Measurements from ENCODE around the gene SCN5A. TPM values are rescaled to one million over a fixed set of nuclear protein-coding genes. Genes with fewer than 3 reads are reported as not detected.
"Not testable (repeated sequence)": the region's sequence is repeated elsewhere in the genome, so short reads cannot be mapped to it uniquely, and the experiment has no call there.

The SCN5A gene
- total RNA-seq, 3 donors from 2014 or later: not detected

DNA sequence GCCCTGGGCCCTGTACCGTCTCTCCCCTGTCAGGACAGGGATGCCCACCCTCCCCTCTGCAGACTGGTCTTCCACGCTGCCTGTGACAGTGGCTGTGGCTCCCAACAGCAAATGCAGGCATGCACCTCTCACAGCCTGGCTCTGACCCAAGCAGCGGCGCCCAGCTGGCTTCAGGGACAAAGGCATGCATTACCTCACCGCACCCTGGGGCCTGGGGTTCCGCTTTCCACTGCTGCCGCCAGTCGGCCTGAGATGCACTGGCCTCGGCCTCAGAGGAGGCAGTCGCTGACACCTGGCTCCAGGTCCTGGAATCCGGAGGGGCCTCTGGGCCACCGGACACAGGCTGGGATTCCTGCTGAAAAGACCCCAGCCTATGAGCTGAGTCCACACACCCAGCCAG lies 70.3 kb downstream of the SCN5A start:
- no peak overlapping the region for H3K4me3 Mint-ChIP-seq
- DNase-seq (no peak), ATAC-seq (no peak)
- H3K4me1 Mint-ChIP-seq (ENCODE audit: low read depth): no peaks in the 10 kb centered on the region
- H3K9me3 Mint-ChIP-seq: no peaks in the 10 kb centered on the region
- peaks cover 2% of the 10 kb centered on the region for H3K27me3 Mint-ChIP-seq (ENCODE audit: low read depth)
- no peaks in the 10 kb centered on the region for H3K36me3 Mint-ChIP-seq (ENCODE audit: insufficient read depth)

DNA sequence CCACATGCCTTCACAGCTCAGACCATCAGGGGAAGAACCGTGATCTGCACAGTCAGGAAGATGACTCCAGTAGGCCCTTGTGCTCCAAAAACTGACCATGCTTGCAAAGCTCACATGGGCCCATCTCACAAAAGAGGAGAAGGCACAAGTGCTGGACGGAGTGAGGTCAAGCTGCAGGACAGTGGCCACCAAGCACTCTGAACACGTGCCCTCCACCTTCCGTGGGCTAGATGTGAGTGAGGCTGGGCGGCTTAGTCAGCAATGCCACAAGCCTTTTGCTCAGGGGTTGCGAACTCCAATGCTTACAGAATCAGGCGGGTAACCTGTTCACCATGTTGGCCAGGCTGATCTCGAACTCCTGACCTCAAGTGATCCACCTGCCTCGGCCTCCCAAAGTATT lies 70.9 kb downstream of the SCN5A start:
- Mint-ChIP-seq H3K9me3 (no peaks in the 10 kb centered on the region), H3K4me1 (ENCODE audit: low read depth) (no peaks in the 10 kb centered on the region), H3K4me3 (no peak overlapping the region), H3K27me3 (ENCODE audit: low read depth) (peaks cover 2% of the 10 kb centered on the region), H3K36me3 (ENCODE audit: insufficient read depth) (no peaks in the 10 kb centered on the region)
- DNase-seq: no peak
- ATAC-seq: no peak

DNA sequence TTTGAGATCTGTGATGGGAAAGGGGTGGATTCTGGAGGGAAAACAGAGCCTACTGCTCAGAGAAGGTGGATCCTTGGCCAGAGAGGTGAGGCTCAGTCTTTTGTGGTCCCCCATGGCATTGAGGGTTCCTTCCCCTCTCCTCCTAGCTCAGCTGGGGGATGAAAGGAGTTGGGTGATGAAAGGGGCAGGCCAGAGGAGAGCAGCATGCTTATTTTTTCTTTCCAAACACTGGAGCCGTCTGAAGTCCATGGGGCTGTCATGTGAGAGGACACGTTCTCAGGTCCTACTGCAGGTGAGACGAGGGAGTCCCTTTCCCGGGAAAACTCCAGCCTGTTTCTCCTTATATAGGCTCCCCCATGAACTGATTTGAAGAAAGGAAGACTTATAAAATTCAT lies 71.4 kb downstream of the SCN5A start:
- H3K27me3 Mint-ChIP-seq (ENCODE audit: low read depth): peaks cover 2% of the 10 kb centered on the region
- DNase-seq: no peak
- ATAC-seq: no peak
- H3K9me3 Mint-ChIP-seq: no peaks in the 10 kb centered on the region
- H3K4me3 Mint-ChIP-seq: no peak overlapping the region
- no peaks in the 10 kb centered on the region for H3K36me3 Mint-ChIP-seq (ENCODE audit: insufficient read depth)
- H3K4me1 Mint-ChIP-seq (ENCODE audit: low read depth): no peaks in the 10 kb centered on the region

DNA sequence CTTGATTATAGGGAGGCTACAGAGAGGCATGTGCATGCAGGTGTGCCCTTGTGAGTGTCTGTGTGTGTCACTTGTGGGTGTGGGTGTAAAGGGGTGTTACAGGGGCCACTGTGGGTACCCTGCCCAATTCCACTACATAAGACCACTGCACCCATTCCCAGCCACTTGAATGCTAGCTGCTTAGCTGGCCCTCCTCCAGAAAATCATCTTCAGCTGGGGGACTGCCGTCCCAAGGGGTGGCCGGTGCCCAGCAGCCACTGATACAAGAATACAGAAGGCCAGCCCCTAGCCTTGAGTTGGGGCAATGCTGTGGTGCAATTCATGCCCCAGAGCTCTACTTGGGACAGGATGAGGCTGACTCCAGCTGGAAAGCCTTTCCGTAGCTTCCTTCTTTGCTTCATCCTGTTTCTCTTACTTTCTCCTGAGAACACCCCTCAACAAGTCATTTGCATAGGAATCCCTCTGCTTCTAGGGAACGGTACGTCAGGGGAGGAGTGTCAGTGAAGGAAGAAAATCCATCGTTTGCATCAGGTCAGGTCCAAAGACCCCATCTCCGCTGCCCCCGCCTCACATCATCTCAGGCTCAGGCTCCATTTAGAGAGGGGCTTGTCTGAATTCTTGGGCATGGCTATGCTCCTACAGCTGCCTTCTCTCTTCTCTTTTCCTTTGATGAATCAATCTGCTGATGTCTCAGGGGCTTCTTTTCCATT lies 72.0 kb downstream of the SCN5A start:
- DNase-seq (no peak), ATAC-seq (no peak)
- Mint-ChIP-seq H3K4me3 (no peak overlapping the region), H3K27me3 (ENCODE audit: low read depth) (peaks cover 2% of the 10 kb centered on the region), H3K9me3 (no peaks in the 10 kb centered on the region), H3K36me3 (ENCODE audit: insufficient read depth) (no peaks in the 10 kb centered on the region), H3K4me1 (ENCODE audit: low read depth) (no peaks in the 10 kb centered on the region)

DNA sequence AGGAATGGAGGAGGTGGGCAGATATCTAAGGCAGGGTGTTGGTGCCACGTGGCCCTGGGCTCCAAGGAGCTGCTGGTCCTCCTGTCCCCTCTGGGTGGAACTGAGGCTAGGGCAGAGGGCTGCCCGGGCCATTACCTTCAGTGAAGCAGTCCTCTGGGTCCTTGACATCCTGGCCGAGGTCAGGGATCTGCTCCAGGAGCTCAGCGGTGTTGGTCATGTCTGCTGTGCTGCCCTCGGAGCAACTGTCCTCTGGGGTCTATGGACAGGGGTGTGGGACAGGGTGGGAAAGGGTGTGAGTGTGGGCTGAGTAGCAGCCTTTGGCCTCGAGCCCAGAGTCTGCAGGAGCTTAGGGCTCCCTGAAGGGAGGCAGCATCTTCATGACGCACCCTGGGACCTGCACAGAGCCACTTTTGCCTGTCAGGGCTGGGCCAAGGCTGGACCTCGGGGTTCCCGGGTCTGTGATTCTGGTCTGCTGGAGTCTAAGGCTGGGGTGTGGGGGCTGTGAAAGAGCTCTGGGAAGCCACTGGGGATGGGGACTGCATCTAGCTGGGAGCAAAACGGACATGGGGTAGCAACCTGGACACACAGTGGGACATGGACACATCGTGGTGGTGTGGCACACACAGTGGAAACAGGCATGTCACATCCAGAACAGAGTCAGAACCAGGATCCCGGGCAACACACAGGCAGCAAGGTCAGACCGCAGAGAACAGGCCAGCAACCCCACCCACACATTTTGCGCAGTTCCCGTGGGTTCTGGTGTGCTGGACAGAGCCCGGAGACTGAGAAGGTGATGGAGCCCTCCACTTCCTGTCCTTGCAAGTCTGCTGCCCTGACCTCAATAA lies 72.7 kb downstream of the SCN5A start:
- no peaks in the 10 kb centered on the region for H3K36me3 Mint-ChIP-seq (ENCODE audit: insufficient read depth)
- H3K27me3 Mint-ChIP-seq (ENCODE audit: low read depth): peaks cover 2% of the 10 kb centered on the region
- H3K4me3 Mint-ChIP-seq: no peak overlapping the region
- no peaks in the 10 kb centered on the region for H3K4me1 Mint-ChIP-seq (ENCODE audit: low read depth)
- no peaks in the 10 kb centered on the region for H3K9me3 Mint-ChIP-seq
- ATAC-seq (no peak), DNase-seq (no peak)

DNA sequence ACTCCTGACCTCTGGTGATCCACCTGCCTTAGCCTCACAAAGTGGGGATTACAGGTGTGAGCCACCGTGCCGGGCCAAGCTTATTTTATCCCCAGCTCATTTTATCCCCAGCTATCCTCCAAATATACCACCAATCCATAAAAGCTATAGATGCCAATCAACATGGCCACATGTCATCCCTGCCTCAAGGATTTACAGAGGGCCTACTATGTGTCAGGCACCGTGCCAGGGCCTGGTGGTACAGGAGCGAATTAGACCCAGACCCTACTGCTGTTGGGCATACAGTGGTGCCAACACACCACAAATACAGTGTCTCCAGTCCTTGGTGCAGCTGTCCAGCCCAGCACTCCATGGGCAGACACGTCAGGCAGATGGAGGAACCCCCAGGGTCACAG lies 73.4 kb downstream of the SCN5A start:
- DNase-seq (no peak), ATAC-seq (no peak)
- Mint-ChIP-seq H3K4me1 (ENCODE audit: low read depth) (no peaks in the 10 kb centered on the region), H3K9me3 (no peaks in the 10 kb centered on the region), H3K4me3 (no peak overlapping the region), H3K36me3 (ENCODE audit: insufficient read depth) (no peaks in the 10 kb centered on the region), H3K27me3 (ENCODE audit: low read depth) (peaks cover 2% of the 10 kb centered on the region)

DNA sequence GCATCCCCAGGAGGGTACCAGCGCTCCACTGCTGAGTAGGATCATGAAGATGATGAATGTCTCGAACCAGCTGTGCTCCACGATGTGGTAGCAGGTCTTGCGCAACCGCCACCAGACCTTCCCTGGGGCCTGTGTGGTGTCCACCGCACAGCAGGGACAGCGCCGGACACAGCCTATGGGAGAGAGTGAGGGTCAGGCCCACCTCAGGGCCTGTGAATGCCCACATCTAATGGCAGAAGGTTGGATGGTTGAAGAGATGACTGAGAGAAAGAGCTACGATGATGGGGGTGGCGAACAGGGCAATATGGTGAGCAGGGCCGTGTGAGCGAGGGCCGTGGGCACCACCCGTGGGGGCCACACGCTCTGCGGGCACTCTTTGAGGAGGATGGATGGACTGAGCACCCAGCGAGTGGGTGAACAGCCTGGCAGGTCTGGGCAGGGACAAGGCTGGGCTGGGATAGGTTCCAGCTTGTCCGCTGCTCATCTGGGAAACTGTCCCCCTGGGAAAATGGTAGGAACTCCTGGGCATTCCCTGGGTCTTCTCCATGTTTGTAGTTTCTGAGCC lies 74.1 kb downstream of the SCN5A start:
- no peak for ATAC-seq
- peaks cover 2% of the 10 kb centered on the region for H3K27me3 Mint-ChIP-seq (ENCODE audit: low read depth)
- no peaks in the 10 kb centered on the region for H3K9me3 Mint-ChIP-seq
- H3K36me3 Mint-ChIP-seq (ENCODE audit: insufficient read depth): no peaks in the 10 kb centered on the region
- no peak for DNase-seq
- no peak overlapping the region for H3K4me3 Mint-ChIP-seq
- H3K4me1 Mint-ChIP-seq (ENCODE audit: low read depth): no peaks in the 10 kb centered on the region

DNA sequence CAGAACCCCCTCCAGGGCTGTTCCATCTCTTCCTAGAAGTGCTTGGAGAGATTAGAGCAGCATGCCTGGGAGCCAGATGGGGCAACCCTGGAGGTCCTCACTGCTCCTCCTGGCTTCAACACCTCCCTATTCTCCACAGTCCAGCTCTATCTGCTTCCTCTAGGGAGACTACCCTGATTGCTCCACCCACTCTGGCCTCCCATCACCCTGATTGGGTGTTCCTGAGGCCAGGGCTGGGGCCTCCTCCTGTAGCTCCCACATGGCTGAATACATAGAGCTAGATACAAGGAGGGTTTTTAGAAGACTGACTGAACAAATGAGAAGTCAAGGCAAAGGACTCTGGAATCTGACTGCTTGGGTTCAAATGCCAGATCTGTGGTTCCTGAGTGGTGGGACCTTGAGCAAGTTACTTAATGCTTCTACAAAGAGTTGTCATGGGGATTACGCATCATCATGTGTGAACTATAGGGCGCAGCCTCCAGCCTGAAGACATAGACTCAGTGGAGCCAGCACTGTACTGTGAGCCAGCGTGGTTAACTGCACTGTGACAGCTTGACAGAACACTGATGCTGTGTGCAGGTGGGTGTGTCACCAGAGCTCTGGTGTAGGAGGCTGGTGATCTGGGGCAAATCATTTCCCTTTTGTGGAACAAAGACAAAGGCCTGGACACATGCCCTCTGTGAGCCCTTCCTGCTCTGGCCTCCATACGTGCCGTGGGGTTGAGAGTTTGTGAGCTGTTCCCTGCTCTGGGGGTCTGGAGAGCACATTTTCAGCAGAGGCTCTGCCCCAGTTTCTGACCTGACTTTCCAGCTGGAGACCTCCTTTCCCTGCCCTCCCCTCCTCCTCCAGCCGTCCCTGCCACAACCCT lies 74.8 kb downstream of the SCN5A start:
- Mint-ChIP-seq H3K9me3 (no peaks in the 10 kb centered on the region), H3K4me1 (ENCODE audit: low read depth) (no peaks in the 10 kb centered on the region), H3K4me3 (no peak overlapping the region), H3K36me3 (ENCODE audit: insufficient read depth) (no peaks in the 10 kb centered on the region), H3K27me3 (ENCODE audit: low read depth) (peaks cover 1% of the 10 kb centered on the region)
- ATAC-seq: no peak
- DNase-seq: no peak

DNA sequence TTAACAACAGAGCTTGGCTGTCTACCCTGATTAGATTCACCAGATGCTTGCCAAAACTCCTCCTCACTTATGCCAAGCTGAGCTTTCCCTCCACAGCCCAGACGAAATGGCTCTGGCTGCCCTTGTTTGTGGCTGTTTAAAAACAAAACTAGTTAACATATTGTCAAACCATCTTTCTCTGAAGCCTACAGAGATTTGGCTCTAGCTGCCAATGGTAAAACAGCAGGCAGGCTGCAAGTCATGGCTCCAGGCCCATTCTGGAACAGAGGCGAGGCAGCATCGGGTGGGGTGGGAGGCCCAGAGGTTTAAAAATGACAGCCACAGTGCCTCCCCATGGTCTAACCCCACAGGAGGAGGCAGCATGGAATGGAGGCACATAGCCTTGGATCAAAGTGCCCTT lies 75.9 kb downstream of the SCN5A start:
- DNase-seq (no peak), ATAC-seq (no peak)
- H3K9me3 Mint-ChIP-seq: no peaks in the 10 kb centered on the region
- H3K36me3 Mint-ChIP-seq (ENCODE audit: insufficient read depth): no peaks in the 10 kb centered on the region
- H3K4me1 Mint-ChIP-seq (ENCODE audit: low read depth): no peaks in the 10 kb centered on the region
- no peak overlapping the region for H3K4me3 Mint-ChIP-seq
- H3K27me3 Mint-ChIP-seq (ENCODE audit: low read depth): no peaks in the 10 kb centered on the region

DNA sequence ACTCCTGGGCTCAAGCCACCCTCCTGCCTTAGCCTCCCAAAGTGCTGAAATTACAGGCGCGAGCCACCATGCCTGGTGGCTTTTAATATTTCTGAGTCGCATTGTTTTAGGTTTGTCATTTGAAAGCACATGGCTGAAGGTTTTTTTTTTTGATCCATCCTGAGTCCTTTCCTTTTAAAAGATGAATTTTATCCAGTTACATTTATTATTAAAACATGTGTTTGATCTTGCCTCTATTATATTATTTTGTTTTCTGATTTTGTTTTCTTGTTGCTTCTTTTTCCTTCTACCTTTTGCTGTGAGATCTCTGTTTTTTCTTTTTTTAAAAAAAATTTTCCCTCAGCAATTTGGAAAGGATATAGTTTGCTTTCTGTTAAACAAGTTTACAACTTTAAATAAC lies 76.4 kb downstream of the SCN5A start:
- Mint-ChIP-seq H3K4me3 (no peak overlapping the region), H3K27me3 (ENCODE audit: low read depth) (no peaks in the 10 kb centered on the region), H3K9me3 (no peaks in the 10 kb centered on the region), H3K4me1 (ENCODE audit: low read depth) (no peaks in the 10 kb centered on the region), H3K36me3 (ENCODE audit: insufficient read depth) (no peaks in the 10 kb centered on the region)
- ATAC-seq: no peak
- DNase-seq: no peak

DNA sequence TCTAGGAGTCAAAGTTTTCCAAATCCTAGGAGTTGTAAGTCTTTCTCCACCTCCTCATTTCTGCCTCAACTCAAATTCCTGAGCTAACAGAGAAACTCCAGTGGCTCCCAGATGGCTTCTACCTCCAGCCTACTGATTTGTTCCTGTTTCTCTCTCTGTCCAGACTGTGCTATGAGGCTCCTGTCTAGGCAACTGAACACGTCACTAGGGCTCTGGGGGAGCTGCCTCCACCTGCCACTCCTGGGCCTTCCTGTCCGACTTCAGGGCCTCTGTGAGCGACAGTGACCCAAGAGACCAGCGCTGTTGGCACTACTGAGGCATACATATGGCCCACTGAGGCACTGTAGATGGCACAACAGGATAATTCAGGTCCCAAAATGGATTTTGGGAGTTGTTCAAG lies 82.0 kb downstream of the SCN5A start:
- no peak for ATAC-seq
- Mint-ChIP-seq H3K27me3 (ENCODE audit: low read depth) (no peaks in the 10 kb centered on the region), H3K36me3 (ENCODE audit: insufficient read depth) (no peaks in the 10 kb centered on the region), H3K4me1 (ENCODE audit: low read depth) (no peaks in the 10 kb centered on the region), H3K4me3 (no peak overlapping the region), H3K9me3 (no peaks in the 10 kb centered on the region)
- no peak for DNase-seq

DNA sequence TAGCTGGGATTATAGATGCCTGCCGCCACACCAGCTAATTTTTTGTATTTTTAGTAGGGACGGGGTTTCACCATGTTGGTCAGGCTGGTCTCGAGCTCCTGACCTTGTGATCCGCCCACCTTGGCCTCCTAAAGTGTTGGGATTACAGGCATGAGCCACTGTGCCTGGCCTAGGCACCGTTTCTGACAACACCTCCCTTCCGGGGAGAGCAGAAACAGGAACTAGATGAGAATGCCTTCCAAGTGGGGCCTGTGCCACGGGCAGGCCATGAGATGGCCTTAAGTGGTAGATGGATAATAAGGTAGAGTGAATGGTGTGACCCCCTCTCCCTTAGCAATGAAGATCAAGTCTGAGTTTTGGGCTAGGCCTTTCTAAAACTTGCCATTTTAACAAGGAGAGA lies 82.7 kb downstream of the SCN5A start:
- H3K4me3 Mint-ChIP-seq; ATAC-seq; DNase-seq; H3K36me3 Mint-ChIP-seq (ENCODE audit: insufficient read depth); H3K27me3 Mint-ChIP-seq (ENCODE audit: low read depth); H3K9me3 Mint-ChIP-seq; H3K4me1 Mint-ChIP-seq (ENCODE audit: low read depth): not testable (repeated sequence)

DNA sequence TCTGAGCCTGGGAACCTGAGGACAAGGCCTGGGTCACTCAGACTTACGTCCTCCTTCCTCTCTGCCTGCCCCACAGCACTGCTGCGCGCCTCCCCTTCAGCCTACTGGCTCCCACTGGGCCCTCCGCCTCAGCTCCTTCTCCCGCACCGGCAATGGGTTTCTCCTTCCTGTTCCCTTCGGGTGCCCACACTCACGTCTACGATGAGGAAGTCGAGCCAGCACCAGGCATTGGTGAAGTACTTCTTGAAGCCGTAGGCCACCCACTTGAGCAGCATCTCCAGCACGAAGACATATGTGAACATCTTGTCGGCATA lies 83.3 kb downstream of the SCN5A start:
- DNase-seq (no peak), ATAC-seq (no peak)
- Mint-ChIP-seq H3K9me3 (no peaks in the 10 kb centered on the region), H3K4me1 (ENCODE audit: low read depth) (no peaks in the 10 kb centered on the region), H3K4me3 (no peak overlapping the region), H3K36me3 (ENCODE audit: insufficient read depth) (no peaks in the 10 kb centered on the region), H3K27me3 (ENCODE audit: low read depth) (no peaks in the 10 kb centered on the region)

DNA sequence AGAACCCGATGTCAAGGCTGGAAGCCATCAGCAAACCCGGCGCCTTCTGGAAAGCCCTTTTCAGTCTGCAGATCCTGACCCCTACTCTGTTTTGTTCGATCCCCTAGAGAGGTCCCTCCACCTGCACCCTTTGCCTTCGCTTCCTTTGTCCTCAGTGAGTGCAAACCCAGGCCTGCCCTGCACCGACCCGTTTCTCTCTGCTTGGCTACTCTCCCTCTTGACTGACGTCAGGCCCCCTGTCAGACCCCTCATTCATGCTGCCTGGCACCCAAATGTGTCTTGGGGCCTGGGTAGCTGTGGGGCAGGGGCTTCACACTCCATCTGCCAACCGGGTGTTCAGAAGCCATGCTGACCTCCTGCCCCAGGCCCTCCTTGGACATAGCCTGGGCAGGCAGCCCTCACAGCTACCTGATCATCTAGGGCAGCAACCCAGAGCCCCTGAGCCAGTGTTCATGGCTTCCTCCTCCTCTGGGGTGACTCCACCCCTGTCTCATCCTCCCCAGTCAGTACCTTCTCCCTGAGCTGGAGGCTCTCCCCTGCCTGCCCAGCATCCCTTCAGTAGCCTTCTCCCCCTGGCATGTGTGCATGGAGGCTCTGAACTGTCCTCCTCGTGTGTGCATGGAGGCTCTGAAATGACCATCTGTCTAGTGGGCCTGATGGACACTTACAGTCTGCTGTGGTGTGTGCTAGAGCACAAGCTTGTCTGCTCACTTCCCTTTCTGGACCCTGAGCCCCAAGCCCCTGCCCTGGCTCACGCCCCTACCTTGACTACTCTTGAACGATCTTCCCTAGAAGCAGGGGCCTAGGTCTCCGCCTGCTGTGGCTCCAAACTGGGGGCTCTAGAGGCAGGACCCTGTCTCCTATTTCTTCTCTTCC lies 83.9 kb downstream of the SCN5A start:
- Mint-ChIP-seq H3K4me3 (no peak overlapping the region), H3K36me3 (ENCODE audit: insufficient read depth) (no peaks in the 10 kb centered on the region), H3K9me3 (no peaks in the 10 kb centered on the region), H3K27me3 (ENCODE audit: low read depth) (no peaks in the 10 kb centered on the region), H3K4me1 (ENCODE audit: low read depth) (no peaks in the 10 kb centered on the region)
- ATAC-seq: peak in 1 of 2 donors; percentile 23
- no peak for DNase-seq
